ENCODE data around the gene FBN1.

FBN1 gene

DNA sequence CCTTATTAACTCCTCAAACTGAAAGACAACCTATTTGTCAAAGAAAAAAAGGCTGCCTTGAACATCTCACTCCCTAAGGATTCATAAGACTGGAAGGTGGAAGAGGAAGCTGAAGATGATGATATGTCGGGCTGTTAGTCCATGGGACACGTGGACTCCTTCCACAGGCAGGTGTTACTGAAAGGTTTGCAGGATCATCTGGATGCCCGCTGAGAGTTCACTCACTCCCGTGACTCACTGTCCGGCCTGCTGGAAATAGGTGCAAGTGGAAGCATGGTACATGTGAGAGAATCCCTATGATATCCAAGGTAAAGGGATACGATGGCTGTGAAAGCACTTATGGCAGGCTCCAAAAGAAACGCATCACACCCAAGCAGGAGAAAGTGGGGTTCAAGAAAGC is 33.3 kb upstream of the FBN1 start:
- Histone ChIP-seq H4K8ac (ENCODE audit: low read length) (no peak overlapping the region), H3K4me1 (ENCODE audit: control insufficient read depth, insufficient read depth, low read depth, low read length) (no peaks in the 10 kb centered on the region), H3K9me3 (ENCODE audit: control insufficient read depth, low read length) (no peaks in the 10 kb centered on the region), H3K14ac (ENCODE audit: low read length in 2 of 2) (no peak overlapping the region), H3K18ac (ENCODE audit: low read depth in 1 of 2, low read length in 2 of 2) (no peak overlapping the region), H3K23ac (ENCODE audit: low read length in 2 of 2) (no peak overlapping the region), H3K4me2 (ENCODE audit: low read length, poor library complexity, severe bottlenecking) (no peak overlapping the region), H3K27ac (ENCODE audit: low read length, poor library complexity, severe bottlenecking) (no peak overlapping the region), H2BK120ac (ENCODE audit: low read depth, low read length) (no peak overlapping the region), H2AFZ (ENCODE audit: low read depth, low read length) (no peak overlapping the region), H3K4me3 (ENCODE audit: insufficient read depth in 1 of 2, low read depth in 1 of 2, low read length in 2 of 2) (no peak overlapping the region), H3K9ac (ENCODE audit: low read length) (no peak overlapping the region), H3K36me3 (ENCODE audit: control insufficient read depth in 1 of 2, insufficient read depth in 2 of 2, low read depth in 1 of 2, low read length in 2 of 2) (no peaks in the 10 kb centered on the region), H3K4ac (ENCODE audit: low read depth in 1 of 2, low read length in 2 of 2) (no peak overlapping the region), H4K91ac (ENCODE audit: low read length) (no peak overlapping the region), H2BK12ac (ENCODE audit: low read length in 2 of 2) (no peak overlapping the region), H3K79me1 (replicated peaks; ENCODE audit: low read length, poor library complexity, severe bottlenecking) (no peaks in the 10 kb centered on the region), H2BK5ac (ENCODE audit: low read depth, low read length, poor library complexity, severe bottlenecking) (no peak overlapping the region), H2BK15ac (ENCODE audit: low read depth, poor library complexity, severe bottlenecking) (no peak overlapping the region), H2AK5ac (ENCODE audit: low read length, severe bottlenecking) (no peak overlapping the region), H3K27me3 (ENCODE audit: control insufficient read depth in 1 of 2, insufficient read depth in 1 of 2, low read length in 2 of 2) (no peaks in the 10 kb centered on the region)
- DNase-seq = no peak
- 95% methylated on average over 7 of the region's 7 CpGs for WGBS

- Histone ChIP-seq H3K79me1 (replicated peaks; ENCODE audit: low read length, poor library complexity, severe bottlenecking) (no peaks in the 10 kb centered on the region), H3K9ac (ENCODE audit: low read length) (no peak overlapping the region), H2AFZ (ENCODE audit: low read depth, low read length) (no peak overlapping the region), H3K9me3 (ENCODE audit: control insufficient read depth, low read length) (no peaks in the 10 kb centered on the region), H2BK120ac (ENCODE audit: low read depth, low read length) (no peak overlapping the region), H3K4me1 (ENCODE audit: control insufficient read depth, insufficient read depth, low read depth, low read length) (no peaks in the 10 kb centered on the region), H3K4me2 (ENCODE audit: low read length, poor library complexity, severe bottlenecking) (no peak overlapping the region), H3K18ac (ENCODE audit: low read depth in 1 of 2, low read length in 2 of 2) (no peak overlapping the region), H3K4ac (ENCODE audit: low read depth in 1 of 2, low read length in 2 of 2) (no peak overlapping the region), H2BK5ac (ENCODE audit: low read depth, low read length, poor library complexity, severe bottlenecking) (no peak overlapping the region), H2AK5ac (ENCODE audit: low read length, severe bottlenecking) (no peak overlapping the region), H2BK15ac (ENCODE audit: low read depth, poor library complexity, severe bottlenecking) (no peak overlapping the region), H3K27me3 (ENCODE audit: control insufficient read depth in 1 of 2, insufficient read depth in 1 of 2, low read length in 2 of 2) (no peaks in the 10 kb centered on the region), H3K23ac (ENCODE audit: low read length in 2 of 2) (no peak overlapping the region), H2BK12ac (ENCODE audit: low read length in 2 of 2) (no peak overlapping the region), H3K36me3 (ENCODE audit: control insufficient read depth in 1 of 2, insufficient read depth in 2 of 2, low read depth in 1 of 2, low read length in 2 of 2) (no peaks in the 10 kb centered on the region), H4K91ac (ENCODE audit: low read length) (no peak overlapping the region), H3K27ac (ENCODE audit: low read length, poor library complexity, severe bottlenecking) (no peak overlapping the region), H3K14ac (ENCODE audit: low read length in 2 of 2) (no peak overlapping the region), H3K4me3 (ENCODE audit: insufficient read depth in 1 of 2, low read depth in 1 of 2, low read length in 2 of 2) (no peak overlapping the region), H4K8ac (ENCODE audit: low read length) (no peak overlapping the region)
- no peak for DNase-seq
- WGBS = 98% methylated on average over 2 of the region's 2 CpGs
These were observed 32.3 kb upstream of the FBN1 start for GRCh38 chr15:48677821-48678220.

DNA sequence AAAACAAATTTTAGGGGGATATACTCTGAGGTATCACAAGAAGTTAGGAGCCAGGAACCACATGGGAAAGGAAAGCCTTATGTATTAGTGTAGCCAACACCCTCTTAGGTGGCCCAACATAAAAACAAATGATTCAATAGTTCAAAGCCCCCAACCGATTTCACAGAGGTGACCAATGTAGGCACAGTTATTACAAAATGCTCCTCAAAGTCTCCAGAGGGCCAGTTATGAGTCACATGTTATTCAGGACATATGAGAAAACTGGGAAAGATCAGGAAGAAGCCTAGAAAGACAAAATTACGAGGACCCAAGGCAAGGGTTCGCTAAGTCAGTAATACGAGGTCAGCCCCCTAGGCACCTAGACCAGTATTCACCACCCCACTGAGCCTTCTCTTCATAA is 29.9 kb upstream of the FBN1 start:
- H2BK15ac ChIP-seq (ENCODE audit: low read depth, poor library complexity, severe bottlenecking) = no peak overlapping the region
- H3K4me3 ChIP-seq (ENCODE audit: insufficient read depth in 1 of 2, low read depth in 1 of 2, low read length in 2 of 2) = peak overlapping the region in 1 of 2 experiments; percentile 30
- peak overlapping the region; percentile 16 for H3K9ac ChIP-seq (ENCODE audit: low read length)
- H3K23ac ChIP-seq (ENCODE audit: low read length in 2 of 2) = no peak overlapping the region
- H3K27me3 ChIP-seq (ENCODE audit: control insufficient read depth in 1 of 2, insufficient read depth in 1 of 2, low read length in 2 of 2) = no peaks in the 10 kb centered on the region
- H3K36me3 ChIP-seq (ENCODE audit: control insufficient read depth in 1 of 2, insufficient read depth in 2 of 2, low read depth in 1 of 2, low read length in 2 of 2) = no peaks in the 10 kb centered on the region
- no peak overlapping the region for H3K4ac ChIP-seq (ENCODE audit: low read depth in 1 of 2, low read length in 2 of 2)
- H3K18ac ChIP-seq (ENCODE audit: low read depth in 1 of 2, low read length in 2 of 2) = no peak overlapping the region
- WGBS = 80% methylated on average over 4 of the region's 4 CpGs
- H3K79me1 ChIP-seq (replicated peaks; ENCODE audit: low read length, poor library complexity, severe bottlenecking) = no peaks in the 10 kb centered on the region
- no peak overlapping the region for H4K8ac ChIP-seq (ENCODE audit: low read length)
- H3K9me3 ChIP-seq (ENCODE audit: control insufficient read depth, low read length) = no peaks in the 10 kb centered on the region
- no peak overlapping the region for H4K91ac ChIP-seq (ENCODE audit: low read length)
- DNase-seq = no peak
- peaks cover 2% of the 10 kb centered on the region for H3K4me1 ChIP-seq (ENCODE audit: control insufficient read depth, insufficient read depth, low read depth, low read length)
- H3K4me2 ChIP-seq (ENCODE audit: low read length, poor library complexity, severe bottlenecking) = no peak overlapping the region
- no peak overlapping the region for H2AFZ ChIP-seq (ENCODE audit: low read depth, low read length)
- H3K27ac ChIP-seq (ENCODE audit: low read length, poor library complexity, severe bottlenecking) = no peak overlapping the region
- no peak overlapping the region for H2AK5ac ChIP-seq (ENCODE audit: low read length, severe bottlenecking)
- no peak overlapping the region for H2BK120ac ChIP-seq (ENCODE audit: low read depth, low read length)
- no peak overlapping the region for H3K14ac ChIP-seq (ENCODE audit: low read length in 2 of 2)
- H2BK12ac ChIP-seq (ENCODE audit: low read length in 2 of 2) = no peak overlapping the region
- no peak overlapping the region for H2BK5ac ChIP-seq (ENCODE audit: low read depth, low read length, poor library complexity, severe bottlenecking)

GRCh38 chr15:48674876-48675275 is 29.4 kb upstream of the FBN1 start:
- Histone ChIP-seq H3K27ac (ENCODE audit: low read length, poor library complexity, severe bottlenecking) (no peak overlapping the region), H2AFZ (ENCODE audit: low read depth, low read length) (no peak overlapping the region), H3K79me1 (replicated peaks; ENCODE audit: low read length, poor library complexity, severe bottlenecking) (no peaks in the 10 kb centered on the region), H3K4me1 (ENCODE audit: control insufficient read depth, insufficient read depth, low read depth, low read length) (peaks cover 2% of the 10 kb centered on the region), H3K4me2 (ENCODE audit: low read length, poor library complexity, severe bottlenecking) (no peak overlapping the region), H4K8ac (ENCODE audit: low read length) (no peak overlapping the region), H3K14ac (ENCODE audit: low read length in 2 of 2) (no peak overlapping the region), H3K18ac (ENCODE audit: low read depth in 1 of 2, low read length in 2 of 2) (no peak overlapping the region), H2AK5ac (ENCODE audit: low read length, severe bottlenecking) (no peak overlapping the region), H3K4me3 (ENCODE audit: insufficient read depth in 1 of 2, low read depth in 1 of 2, low read length in 2 of 2) (no peak overlapping the region), H3K9me3 (ENCODE audit: control insufficient read depth, low read length) (no peaks in the 10 kb centered on the region), H2BK15ac (ENCODE audit: low read depth, poor library complexity, severe bottlenecking) (no peak overlapping the region), H2BK120ac (ENCODE audit: low read depth, low read length) (no peak overlapping the region), H2BK12ac (ENCODE audit: low read length in 2 of 2) (no peak overlapping the region), H3K36me3 (ENCODE audit: control insufficient read depth in 1 of 2, insufficient read depth in 2 of 2, low read depth in 1 of 2, low read length in 2 of 2) (no peaks in the 10 kb centered on the region), H3K9ac (ENCODE audit: low read length) (peak overlapping the region; percentile 16), H3K23ac (ENCODE audit: low read length in 2 of 2) (no peak overlapping the region), H3K4ac (ENCODE audit: low read depth in 1 of 2, low read length in 2 of 2) (no peak overlapping the region), H3K27me3 (ENCODE audit: control insufficient read depth in 1 of 2, insufficient read depth in 1 of 2, low read length in 2 of 2) (no peaks in the 10 kb centered on the region), H4K91ac (ENCODE audit: low read length) (no peak overlapping the region), H2BK5ac (ENCODE audit: low read depth, low read length, poor library complexity, severe bottlenecking) (no peak overlapping the region)
- 38% methylated on average over 3 of the region's 3 CpGs for WGBS
- peak; percentile 30 for DNase-seq

Measured in mesenchymal stem cell (in vitro differentiated cells and primary cell).